GM18951 (cell line): Measurements from ENCODE around the gene AXIN1.
"Not testable (repeated sequence)": the region's sequence is repeated elsewhere in the genome, so short reads cannot be mapped to it uniquely, and the experiment has no call there.

ENCODE experiments used
- POLR2A ChIP-seq: IDR thresholded peaks from 4 replicates; pipeline ENCODE4 v1.6.1; 2011; ENCODE audit warnings: mild to moderate bottlenecking; ENCODE audit not compliant: insufficient read length, insufficient read depth; ENCODE audit errors: extremely low read depth
- in situ Hi-C: fragments of 300-500 bp; cut with MboI; formaldehyde crosslinking; loops from one replicate; pipeline ENCODE4 v1.12.0; 2022; ENCODE audit warnings: low sequenced_read_pairs, mixed read lengths, inconsistent platforms; ENCODE audit not compliant: unreplicated experiment

AXIN1 gene

GRCh38 chr16:345772-346171, 6.8 kb downstream of the AXIN1 start:
- in situ Hi-C loops, result no loop called here
- TF ChIP-seq POLR2A, result no peak

- no peak for TF ChIP-seq POLR2A
- in situ Hi-C loops, result no loop called here
These were observed 9.9 kb downstream of the AXIN1 start for GRCh38 chr16:342455-343213.

- in situ Hi-C loops, result not testable (repeated sequence)
These were observed 10.6 kb downstream of the AXIN1 start for GRCh38 chr16:341974-342336.

GRCh38 chr16:341095-341973, 11.2 kb downstream of the AXIN1 start:
- in situ Hi-C loops, result not testable (repeated sequence)

GRCh38 chr16:340370-341091, 12.0 kb downstream of the AXIN1 start:
- no peak for TF ChIP-seq POLR2A
- in situ Hi-C loops, result no loop called here

GRCh38 chr16:339680-340079, 12.8 kb downstream of the AXIN1 start:
- in situ Hi-C loops, result no loop called here
- no peak for TF ChIP-seq POLR2A

- in situ Hi-C loops, result no loop called here
- no peak for TF ChIP-seq POLR2A
These were observed 14.4 kb downstream of the AXIN1 start for GRCh38 chr16:337975-338575.

- in situ Hi-C loops, result no loop called here
- TF ChIP-seq POLR2A, result no peak
These were observed 15.1 kb downstream of the AXIN1 start for GRCh38 chr16:337437-337836.

GRCh38 chr16:336269-336668, 16.3 kb downstream of the AXIN1 start:
- no peak for TF ChIP-seq POLR2A
- in situ Hi-C loops, result no loop called here

GRCh38 chr16:334861-335632, 17.5 kb downstream of the AXIN1 start:
- in situ Hi-C loops, result not testable (repeated sequence)

GRCh38 chr16:334164-334832, 18.2 kb downstream of the AXIN1 start:
- in situ Hi-C loops, result not testable (repeated sequence)

GRCh38 chr16:333406-334094, 19.0 kb downstream of the AXIN1 start:
- in situ Hi-C loops, result no loop called here
- no peak for TF ChIP-seq POLR2A

GRCh38 chr16:331181-331814, 21.2 kb downstream of the AXIN1 start:
- in situ Hi-C loops, result not testable (repeated sequence)
